Kidney (tissue), 14 donors: ENCODE data around the gene CSNK2A2. TPM values are rescaled to one million over a fixed set of nuclear protein-coding genes. Genes with fewer than 3 reads are reported as not detected.

Experiments used
- DNase-seq, 5 donors: peaks; one replicate each; pipeline ENCODE4 v3.0.0-alpha.2; 2013 to 2020
- FAIRE-seq: peaks from 2 replicates; lab custom pipeline; 2012; peaks lifted over from hg19 to GRCh38; lab: Jason Lieb, UNC
- H3K27ac ChIP-seq, 2 donors: one replicate each; pipeline ENCODE4 v1.7.0; 2013; ENCODE audit warnings: low read depth in 2 of 2, low read length in 2 of 2, inconsistent platforms in 1 of 2
- H3K27me3 ChIP-seq: one replicate; pipeline ENCODE4 v1.7.1; 2013; ENCODE audit warnings: low read length, inconsistent platforms; ENCODE audit not compliant: control insufficient read depth, insufficient read depth
- H3K36me3 ChIP-seq, 3 donors: one replicate each; pipeline versions ENCODE4 v1.7.0 to v1.7.1; 2013; ENCODE audit warnings: low read length in 3 of 3, control low read depth in 1 of 3, inconsistent platforms in 1 of 3; ENCODE audit not compliant: insufficient read depth in 3 of 3, control insufficient read depth in 2 of 3
- H3K4me1 ChIP-seq, 3 donors: one replicate each; pipeline versions ENCODE4 v1.7.0 to v1.7.1; 2013; ENCODE audit warnings: low read length in 3 of 3, inconsistent platforms in 1 of 3, low read depth in 1 of 3; ENCODE audit not compliant: control insufficient read depth in 2 of 3, insufficient read depth in 2 of 3
- H3K4me3 ChIP-seq, 3 donors: one replicate each; pipeline versions ENCODE4 v1.7.0 to v1.8.1; 2013; ENCODE audit warnings: low read length in 3 of 3, control low read depth in 1 of 3, inconsistent platforms in 1 of 3
- H3K9ac ChIP-seq, 3 donors: one replicate each; pipeline versions ENCODE4 v1.7.0 to v1.7.1; 2013; ENCODE audit warnings: low read length in 3 of 3, control low read depth in 1 of 3, inconsistent platforms in 1 of 3
- H3K9me3 ChIP-seq, 3 donors: one replicate each; pipeline versions ENCODE4 v1.7.0 to v1.7.1; 2013; ENCODE audit warnings: low read length in 3 of 3, control low read depth in 1 of 3, inconsistent platforms in 1 of 3; ENCODE audit not compliant: control insufficient read depth in 2 of 3, insufficient read depth in 1 of 3
- intact Hi-C: fragments of 100-400 bp; cut with DNase I; formaldehyde crosslinking; loops from one replicate; pipeline ENCODE4 v1.11.1; 2022
- polyA plus RNA-seq: library from polyadenylated mRNA; stranded (reverse); fragments of 350-450 nt; fragmentation: Illumina TruSeq; extraction: RNeasy Lipid Tissue Mini Kit (QIAGEN cat#74804); gene quantifications from one replicate; pipeline ENCODE4 v1.2.3, GENCODE V29; 2014; ENCODE audit warnings: low read depth, low replicate concordance; ENCODE audit not compliant: insufficient read depth
- total RNA-seq: library from RNA; stranded (reverse); fragmentation: NEBNext Ultra II Directional; extraction: Animal tissue kit (Norgen Biotek cat#: 25700); gene quantifications from one replicate; pipeline ENCODE4 v1.2.1, GENCODE V29; 2021
- TF ChIP-seq, protein P1 (sequence below): IDR thresholded peaks from 3 replicates; pipeline ENCODE4 v1.5.1; 2012; ENCODE audit warnings: mild to moderate bottlenecking, moderate library complexity, borderline replicate concordance; ENCODE audit not compliant: insufficient read depth; ENCODE audit errors: extremely low read depth
- donor health status: control.
- donor health status: control.
- donor health status: control.
- donor health status: control.
- donor health status: control.
- donor health status: DM: yes; HTN: yes; CAD: no.
- donor health status: Normal renal cell carcinoma (clear cell type).

CSNK2A2 gene
- total and polyA plus RNA-seq, 2 donors from 2014 or later = 26.7 to 55.3 TPM

DNA sequence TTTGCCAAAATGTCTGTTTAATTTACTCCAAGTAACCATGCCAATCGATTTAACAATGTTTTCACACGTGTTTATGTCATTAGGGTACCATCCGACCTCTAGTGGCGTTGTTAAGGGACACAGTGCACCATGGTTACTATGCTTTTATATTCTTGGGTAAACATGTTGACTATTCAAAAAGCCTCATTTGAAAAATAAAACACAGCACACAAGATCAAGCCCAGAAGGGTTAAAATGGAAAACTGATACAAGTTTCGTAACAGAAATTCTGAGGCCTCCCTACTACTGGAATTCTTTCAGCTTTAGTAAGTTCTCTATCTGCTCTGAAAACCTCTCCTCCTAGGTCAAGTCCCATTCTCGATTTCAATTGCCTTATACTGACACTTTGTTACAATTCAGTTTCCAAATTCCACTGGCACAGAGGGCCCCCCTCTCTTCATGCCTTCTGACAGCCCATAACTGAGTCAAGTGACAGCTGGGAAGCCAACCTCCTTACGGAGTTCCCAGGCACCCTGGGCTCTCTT, 70.8 kb downstream of the CSNK2A2 start:
- H3K4me1 ChIP-seq = peaks cover 3 to 35% (median 20%) of the 10 kb centered on the region in 3 donors
- DNase-seq (peak in 2 of 5 donors; percentile 67 to 80), FAIRE-seq (no peak)
- no peaks in the 10 kb centered on the region for H3K9me3 ChIP-seq
- intact Hi-C loops = loop anchor here (10.0 kb wide), 1 partner anchor 102 kb away; the partner anchor contains the start of gene MMP15
- H3K36me3 ChIP-seq = no peaks in the 10 kb centered on the region
- H3K9ac ChIP-seq = peak overlapping the region in 1 of 3 donors; percentile 66
- no peaks in the 10 kb centered on the region for H3K27me3 ChIP-seq
- TF ChIP-seq, protein P1, sequence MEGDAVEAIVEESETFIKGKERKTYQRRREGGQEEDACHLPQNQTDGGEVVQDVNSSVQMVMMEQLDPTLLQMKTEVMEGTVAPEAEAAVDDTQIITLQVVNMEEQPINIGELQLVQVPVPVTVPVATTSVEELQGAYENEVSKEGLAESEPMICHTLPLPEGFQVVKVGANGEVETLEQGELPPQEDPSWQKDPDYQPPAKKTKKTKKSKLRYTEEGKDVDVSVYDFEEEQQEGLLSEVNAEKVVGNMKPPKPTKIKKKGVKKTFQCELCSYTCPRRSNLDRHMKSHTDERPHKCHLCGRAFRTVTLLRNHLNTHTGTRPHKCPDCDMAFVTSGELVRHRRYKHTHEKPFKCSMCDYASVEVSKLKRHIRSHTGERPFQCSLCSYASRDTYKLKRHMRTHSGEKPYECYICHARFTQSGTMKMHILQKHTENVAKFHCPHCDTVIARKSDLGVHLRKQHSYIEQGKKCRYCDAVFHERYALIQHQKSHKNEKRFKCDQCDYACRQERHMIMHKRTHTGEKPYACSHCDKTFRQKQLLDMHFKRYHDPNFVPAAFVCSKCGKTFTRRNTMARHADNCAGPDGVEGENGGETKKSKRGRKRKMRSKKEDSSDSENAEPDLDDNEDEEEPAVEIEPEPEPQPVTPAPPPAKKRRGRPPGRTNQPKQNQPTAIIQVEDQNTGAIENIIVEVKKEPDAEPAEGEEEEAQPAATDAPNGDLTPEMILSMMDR = no peak
- H3K27ac ChIP-seq = peak overlapping the region; percentile 3 to 7
- H3K4me3 ChIP-seq = peak overlapping the region; percentile 6 to 88 (median 23)

DNA sequence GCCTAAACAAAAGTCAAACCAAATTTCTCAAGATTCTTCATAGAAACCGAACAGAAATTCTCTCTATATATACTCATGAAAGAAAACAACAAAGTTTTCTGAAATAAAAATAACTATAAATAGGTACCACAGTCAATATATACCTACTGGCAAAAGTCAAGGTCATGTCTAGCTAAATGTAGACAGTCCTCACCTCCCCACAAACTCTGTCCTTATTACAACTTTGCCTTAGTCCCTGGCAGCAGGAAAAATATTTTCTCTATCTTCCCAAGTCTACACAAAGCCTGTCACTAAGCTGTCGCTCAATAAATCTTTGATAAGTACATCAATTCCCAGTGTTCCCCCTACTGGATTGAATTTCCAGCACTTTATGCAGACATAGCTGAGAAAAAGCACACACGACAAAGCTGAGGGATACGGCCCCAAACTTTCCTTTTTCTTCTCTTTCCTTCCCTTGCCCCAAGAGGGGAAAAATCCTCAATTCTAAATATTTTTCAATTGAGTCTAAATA, 71.4 kb downstream of the CSNK2A2 start:
- TF ChIP-seq, protein P1 = no peak
- no peaks in the 10 kb centered on the region for H3K9me3 ChIP-seq
- no peak for FAIRE-seq
- H3K27me3 ChIP-seq = no peaks in the 10 kb centered on the region
- peak in 1 of 5 donors; percentile 22 for DNase-seq
- intact Hi-C loops = loop anchor here (10.0 kb wide), 1 partner anchor 102 kb away; the partner anchor contains the start of gene MMP15
- H3K4me3 ChIP-seq = peak overlapping the region in 2 of 3 donors; percentile 9 to 25
- peak overlapping the region in 1 of 2 donors; percentile 7 for H3K27ac ChIP-seq
- peaks cover 6 to 39% (median 26%) of the 10 kb centered on the region in 3 donors for H3K4me1 ChIP-seq
- H3K9ac ChIP-seq = peak overlapping the region in 1 of 3 donors; percentile 3
- no peaks in the 10 kb centered on the region for H3K36me3 ChIP-seq

GRCh38 chr16:58125781-58126335, 72.0 kb downstream of the CSNK2A2 start:
- intact Hi-C loops = loop anchor here (10.0 kb wide), 1 partner anchor 101 kb away; the partner anchor contains the start of gene MMP15
- FAIRE-seq (no peak), DNase-seq (no peak)
- no peak overlapping the region for H3K9ac ChIP-seq
- H3K36me3 ChIP-seq = no peaks in the 10 kb centered on the region
- H3K9me3 ChIP-seq = no peaks in the 10 kb centered on the region
- H3K27ac ChIP-seq = no peak overlapping the region
- TF ChIP-seq, protein P1 = no peak
- H3K27me3 ChIP-seq = no peaks in the 10 kb centered on the region
- no peak overlapping the region for H3K4me3 ChIP-seq
- peaks cover 8 to 45% (median 33%) of the 10 kb centered on the region in 3 donors for H3K4me1 ChIP-seq
